ENCODE measurements around the gene SNTG2. TPM values are rescaled to one million over a fixed set of nuclear protein-coding genes. Genes with fewer than 3 reads are reported as not detected.

Gene SNTG2
- total RNA-seq, 2 experiments from 2014 or later: not detected

DNA sequence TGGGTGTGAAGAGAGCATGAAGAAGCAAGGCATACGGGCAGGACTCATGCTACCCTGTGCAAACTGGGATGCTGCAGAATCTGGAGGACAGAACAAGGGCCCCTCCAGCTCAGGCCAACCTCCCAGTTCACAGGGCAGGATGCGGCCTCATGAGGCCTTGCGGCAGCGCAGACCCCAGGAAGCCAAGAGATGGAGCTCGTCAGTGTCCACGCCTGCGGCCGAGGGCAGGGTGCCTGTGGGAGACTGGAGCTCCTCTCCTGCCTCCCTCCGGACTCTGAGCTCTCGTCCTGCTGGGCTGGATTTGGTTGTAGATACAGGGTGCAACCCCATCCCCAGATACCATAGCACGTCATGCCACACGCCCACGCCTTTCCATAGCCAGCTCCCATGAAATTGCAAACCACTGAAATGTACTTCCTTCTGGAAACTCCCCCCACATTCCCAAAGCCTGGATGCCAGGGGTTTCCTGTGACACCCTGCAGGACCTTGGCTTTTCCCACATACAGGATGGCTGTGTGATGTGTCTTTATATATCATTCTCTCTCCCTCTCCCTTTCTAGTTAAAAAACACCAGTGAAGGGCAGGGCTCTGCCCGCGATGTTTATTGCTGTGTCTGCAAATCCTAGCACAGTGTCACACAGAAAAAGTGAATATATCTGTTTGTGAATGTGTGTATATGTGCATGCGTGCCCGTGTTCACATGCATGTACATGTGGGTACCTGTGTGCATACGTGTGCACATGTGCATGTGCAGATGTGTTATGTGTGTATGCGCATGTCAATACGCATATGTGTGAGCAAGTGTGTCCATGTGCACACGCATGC is 12.3 kb upstream of the SNTG2 start:
- Histone ChIP-seq H3K27ac (ENCODE audit: low read depth, low read length, poor library complexity, severe bottlenecking) (no peak overlapping the region), H4K20me1 (ENCODE audit: insufficient read depth, low read length) (no peaks in the 10 kb centered on the region), H3K4me2 (ENCODE audit: low read length) (no peak overlapping the region), H3K9me2 (ENCODE audit: insufficient read depth, low read length) (no peaks in the 10 kb centered on the region), H3K79me2 (ENCODE audit: insufficient read depth, low read depth, low read length) (no peaks in the 10 kb centered on the region), H3K36me3 (ENCODE audit: insufficient read depth, low read length) (no peaks in the 10 kb centered on the region), H2AFZ (ENCODE audit: low read length) (no peak overlapping the region), H3K4me3 (ENCODE audit: low read depth, low read length, poor library complexity, severe bottlenecking) (no peak overlapping the region), H3K9me3 (ENCODE audit: low read length) (no peaks in the 10 kb centered on the region), H3K4me1 (ENCODE audit: insufficient read depth, low read length, poor library complexity, severe bottlenecking) (no peaks in the 10 kb centered on the region)
- intact Hi-C loops (cut with micrococcal nuclease; ENCODE audit: unreplicated experiment): no loop called here
- BruUV-seq (replicated peaks): no TSS peak
- no peak for DNase-seq (ENCODE audit: low spot score)
- TF ChIP-seq, protein P1, sequence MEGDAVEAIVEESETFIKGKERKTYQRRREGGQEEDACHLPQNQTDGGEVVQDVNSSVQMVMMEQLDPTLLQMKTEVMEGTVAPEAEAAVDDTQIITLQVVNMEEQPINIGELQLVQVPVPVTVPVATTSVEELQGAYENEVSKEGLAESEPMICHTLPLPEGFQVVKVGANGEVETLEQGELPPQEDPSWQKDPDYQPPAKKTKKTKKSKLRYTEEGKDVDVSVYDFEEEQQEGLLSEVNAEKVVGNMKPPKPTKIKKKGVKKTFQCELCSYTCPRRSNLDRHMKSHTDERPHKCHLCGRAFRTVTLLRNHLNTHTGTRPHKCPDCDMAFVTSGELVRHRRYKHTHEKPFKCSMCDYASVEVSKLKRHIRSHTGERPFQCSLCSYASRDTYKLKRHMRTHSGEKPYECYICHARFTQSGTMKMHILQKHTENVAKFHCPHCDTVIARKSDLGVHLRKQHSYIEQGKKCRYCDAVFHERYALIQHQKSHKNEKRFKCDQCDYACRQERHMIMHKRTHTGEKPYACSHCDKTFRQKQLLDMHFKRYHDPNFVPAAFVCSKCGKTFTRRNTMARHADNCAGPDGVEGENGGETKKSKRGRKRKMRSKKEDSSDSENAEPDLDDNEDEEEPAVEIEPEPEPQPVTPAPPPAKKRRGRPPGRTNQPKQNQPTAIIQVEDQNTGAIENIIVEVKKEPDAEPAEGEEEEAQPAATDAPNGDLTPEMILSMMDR (conservative IDR thresholded peaks at IDR 0.05; ENCODE audit: low read length): no peak
- TF ChIP-seq EZH2phosphoT487 (IDR thresholded peaks at IDR 0.05; ENCODE audit: borderline replicate concordance, low read depth, low read length): no peak
- ChIA-PET POLR2A (no interaction called here), CTCF (ENCODE audit: unreplicated experiment) (no interaction called here)

DNA sequence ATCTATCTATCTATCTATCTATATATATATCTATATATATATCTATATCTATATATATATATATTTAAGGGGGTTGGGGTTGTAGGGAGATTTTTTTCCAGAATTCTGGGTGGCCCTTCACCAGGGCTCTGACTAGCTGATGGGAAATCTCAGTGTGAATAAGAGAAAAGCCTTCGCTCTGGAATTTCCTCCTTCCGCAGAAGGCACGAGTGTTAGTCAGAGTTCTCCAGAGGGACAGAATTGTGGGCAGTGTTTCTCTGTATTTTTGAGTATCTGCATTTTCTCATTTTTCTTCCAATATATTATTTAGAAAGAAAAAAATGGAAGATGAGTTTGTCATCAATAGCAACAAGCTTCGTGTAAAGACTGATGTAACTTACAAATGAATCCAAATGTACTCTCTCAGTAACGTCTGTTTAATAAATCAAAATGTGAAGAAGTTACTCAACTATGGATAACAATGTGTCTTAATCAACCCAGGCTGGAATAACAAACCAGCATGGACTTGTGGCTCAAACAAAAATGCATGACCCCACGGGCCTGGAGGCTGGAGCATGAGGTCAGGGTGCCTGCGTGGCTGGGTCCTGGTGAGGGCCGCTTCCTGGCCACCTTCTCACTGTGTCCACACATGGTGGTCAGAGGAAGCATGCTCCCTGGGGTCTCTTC is 10.6 kb upstream of the SNTG2 start:
- Histone ChIP-seq H3K79me2 (ENCODE audit: insufficient read depth, low read depth, low read length) (no peaks in the 10 kb centered on the region), H3K4me3 (ENCODE audit: low read depth, low read length, poor library complexity, severe bottlenecking) (no peak overlapping the region), H2AFZ (ENCODE audit: low read length) (no peak overlapping the region), H4K20me1 (ENCODE audit: insufficient read depth, low read length) (no peaks in the 10 kb centered on the region), H3K4me2 (ENCODE audit: low read length) (no peak overlapping the region), H3K36me3 (ENCODE audit: insufficient read depth, low read length) (no peaks in the 10 kb centered on the region), H3K4me1 (ENCODE audit: insufficient read depth, low read length, poor library complexity, severe bottlenecking) (no peaks in the 10 kb centered on the region), H3K9me2 (ENCODE audit: insufficient read depth, low read length) (no peaks in the 10 kb centered on the region), H3K27ac (ENCODE audit: low read depth, low read length, poor library complexity, severe bottlenecking) (no peak overlapping the region), H3K9me3 (ENCODE audit: low read length) (no peaks in the 10 kb centered on the region)
- intact Hi-C loops (cut with micrococcal nuclease; ENCODE audit: unreplicated experiment): no loop called here
- DNase-seq (ENCODE audit: low spot score): no peak
- TF ChIP-seq, protein P1 (conservative IDR thresholded peaks at IDR 0.05; ENCODE audit: low read length): no peak
- TF ChIP-seq EZH2phosphoT487 (IDR thresholded peaks at IDR 0.05; ENCODE audit: borderline replicate concordance, low read depth, low read length): no peak
- CTCF ChIA-PET (ENCODE audit: unreplicated experiment): no interaction called here
- POLR2A ChIA-PET: no interaction called here
- BruUV-seq (replicated peaks): no TSS peak

DNA sequence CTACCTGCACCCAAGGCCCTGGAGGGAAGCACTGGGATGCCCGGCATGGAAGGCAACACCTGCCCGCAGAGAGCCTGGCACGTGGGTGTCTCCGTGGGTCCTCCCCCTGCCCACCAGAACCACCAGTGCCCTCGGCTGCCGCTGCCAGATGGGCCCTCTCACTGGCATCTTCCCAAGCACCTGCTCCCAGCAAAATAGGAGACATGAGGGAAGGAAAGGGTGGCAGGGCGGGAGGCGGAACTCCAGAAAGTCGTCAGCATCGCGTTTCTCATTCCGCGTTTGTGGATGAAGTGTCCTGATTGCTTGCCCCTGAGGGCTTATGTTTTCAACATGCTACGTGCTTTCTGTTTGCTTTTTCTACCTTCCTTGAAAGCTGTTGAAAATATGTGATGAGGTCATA is 8.8 kb upstream of the SNTG2 start:
- no peaks in the 10 kb centered on the region for H3K36me3 ChIP-seq (ENCODE audit: insufficient read depth, low read length)
- no peaks in the 10 kb centered on the region for H3K79me2 ChIP-seq (ENCODE audit: insufficient read depth, low read depth, low read length)
- BruUV-seq (replicated peaks): no TSS peak
- no peak overlapping the region for H3K4me3 ChIP-seq (ENCODE audit: low read depth, low read length, poor library complexity, severe bottlenecking)
- no peaks in the 10 kb centered on the region for H3K9me2 ChIP-seq (ENCODE audit: insufficient read depth, low read length)
- H2AFZ ChIP-seq (ENCODE audit: low read length): no peak overlapping the region
- no peak overlapping the region for H3K27ac ChIP-seq (ENCODE audit: low read depth, low read length, poor library complexity, severe bottlenecking)
- intact Hi-C loops (cut with micrococcal nuclease; ENCODE audit: unreplicated experiment): no loop called here
- no peak overlapping the region for H3K4me2 ChIP-seq (ENCODE audit: low read length)
- TF ChIP-seq EZH2phosphoT487 (IDR thresholded peaks at IDR 0.05; ENCODE audit: borderline replicate concordance, low read depth, low read length): no peak
- TF ChIP-seq, protein P1 (conservative IDR thresholded peaks at IDR 0.05; ENCODE audit: low read length): no peak
- H3K4me1 ChIP-seq (ENCODE audit: insufficient read depth, low read length, poor library complexity, severe bottlenecking): peaks cover 6% of the 10 kb centered on the region
- H4K20me1 ChIP-seq (ENCODE audit: insufficient read depth, low read length): no peaks in the 10 kb centered on the region
- no peaks in the 10 kb centered on the region for H3K9me3 ChIP-seq (ENCODE audit: low read length)
- ChIA-PET POLR2A (no interaction called here), CTCF (ENCODE audit: unreplicated experiment) (no interaction called here)
- no peak for DNase-seq (ENCODE audit: low spot score)
